GM12874 (cell line): Measurements from ENCODE around the gene CCR8.
A peak's percentile ranks its signal among the peaks of the same experiment; 100 is the strongest.

ENCODE experiments used
- CTCF ChIP-seq: IDR thresholded peaks from 2 replicates; pipeline ENCODE4 v1.5.1; 2011; ENCODE audit warnings: low read depth, mild to moderate bottlenecking, control low read depth, low read length, moderate library complexity; ENCODE audit not compliant: insufficient read depth

Gene CCR8

GRCh38 chr3:39286771-39287170 is 42.7 kb upstream of the CCR8 start:
- TF ChIP-seq CTCF, result no peak

- TF ChIP-seq CTCF, result no peak
These were observed 42.0 kb upstream of the CCR8 start for GRCh38 chr3:39287216-39288164.

- TF ChIP-seq CTCF, result peak; percentile 91
These were observed 41.2 kb upstream of the CCR8 start for GRCh38 chr3:39288300-39288808.

GRCh38 chr3:39289107-39289506 is 40.4 kb upstream of the CCR8 start:
- no peak for TF ChIP-seq CTCF

GRCh38 chr3:39290255-39290654 is 39.3 kb upstream of the CCR8 start:
- no peak for TF ChIP-seq CTCF

- peak; percentile 90 for TF ChIP-seq CTCF
These were observed 37.6 kb upstream of the CCR8 start for GRCh38 chr3:39291903-39292329.

- no peak for TF ChIP-seq CTCF
These were observed 36.5 kb upstream of the CCR8 start for GRCh38 chr3:39292961-39293360.
